Activated naive CD8-positive, alpha-beta T cell treated with anti-CD3 and anti-CD28 coated beads, Interleukin-2, amount 10 ng/mL, durations not matched to agents 7 days and 5 days (primary cell): Measurements from ENCODE around the gene BAIAP2L2. TPM values are rescaled to one million over a fixed set of nuclear protein-coding genes. Genes with fewer than 3 reads are reported as not detected.
"Not testable (repeated sequence)": the region's sequence is repeated elsewhere in the genome, so short reads cannot be mapped to it uniquely, and the experiment has no call there.

Source experiments
- ATAC-seq: fragments of 150-1000 bp; cut with Tn5 transposase; one replicate; pipeline ENCODE4 v1.10.0; 2021; ENCODE audit warnings: low read depth, moderate library complexity
- POLR2A ChIA-PET: fragments of 350-600 bp; sonication (Branson Sonifier 250); formaldehyde crosslinking; loops from one replicate; lab custom pipeline; 2021; ENCODE audit warnings: antibody characterized with exemption; lab: Charles Lee
- DNase-seq: peaks from one replicate; pipeline ENCODE4 v3.0.0; 2021
- H3K27ac Mint-ChIP-seq: one replicate; pipeline ENCODE4 v1.8.0; 2022; ENCODE audit warnings: mild to moderate bottlenecking, mixed read lengths
- H3K27me3 Mint-ChIP-seq: one replicate; pipeline ENCODE4 v1.8.0; 2022; ENCODE audit warnings: mild to moderate bottlenecking, moderate library complexity, mixed read lengths
- H3K36me3 Mint-ChIP-seq: one replicate; pipeline ENCODE4 v1.8.0; 2021; ENCODE audit warnings: mild to moderate bottlenecking, mixed read lengths
- H3K4me1 Mint-ChIP-seq: one replicate; pipeline ENCODE4 v1.8.0; 2021; ENCODE audit warnings: mixed read lengths
- H3K4me3 Mint-ChIP-seq: one replicate; pipeline ENCODE4 v1.8.0; 2022; ENCODE audit warnings: mild to moderate bottlenecking, moderate library complexity, mixed read lengths
- H3K9me3 Mint-ChIP-seq: one replicate; pipeline ENCODE4 v1.8.0; 2021; ENCODE audit warnings: mixed read lengths
- total RNA-seq, 2 experiments: library from RNA; stranded (reverse); gene quantifications; one replicate each; pipeline ENCODE4 v1.2.3, GENCODE V29; 2021

BAIAP2L2 gene
- 1 to 10 TPM; 1.6 to 2.0 TPM for total RNA-seq

- peaks cover 2% of the 10 kb centered on the region for H3K9me3 Mint-ChIP-seq
- ATAC-seq (no peak), DNase-seq (no peak)
- peak within 1 kb of the TSS; percentile 73 for H3K27ac Mint-ChIP-seq
- H3K4me1 Mint-ChIP-seq = peaks cover 7% of the 10 kb centered on the region
- H3K27me3 Mint-ChIP-seq = no peaks in the 10 kb centered on the region
- peaks cover 3% of the 10 kb centered on the region for H3K36me3 Mint-ChIP-seq
- H3K4me3 Mint-ChIP-seq = no peak within 1 kb of the TSS
- POLR2A ChIA-PET = no interaction called here
Observed at GRCh38 chr22:38110008-38110862, at the start of gene BAIAP2L2. TSS of gene BAIAP2L2 (minus strand) at chr22:38110684. CDS start at chr22:38110525, 159 bp downstream.

GRCh38 chr22:38155703-38156102, 45.2 kb upstream of the BAIAP2L2 start:
- Mint-ChIP-seq H3K4me3 (no peak overlapping the region), H3K36me3 (peaks cover 7% of the 10 kb centered on the region), H3K27me3 (no peaks in the 10 kb centered on the region), H3K4me1 (peaks cover 1% of the 10 kb centered on the region), H3K9me3 (no peaks in the 10 kb centered on the region), H3K27ac (no peak overlapping the region)
- DNase-seq (no peak), ATAC-seq (no peak)
- POLR2A ChIA-PET = no interaction called here

- H3K4me3 Mint-ChIP-seq, H3K9me3 Mint-ChIP-seq, H3K27me3 Mint-ChIP-seq, H3K4me1 Mint-ChIP-seq, DNase-seq, ATAC-seq, H3K36me3 Mint-ChIP-seq, POLR2A ChIA-PET: not testable (repeated sequence)
- peak overlapping the region; percentile 7 for H3K27ac Mint-ChIP-seq
Observed at GRCh38 chr22:38154563-38154915, 44.1 kb upstream of the BAIAP2L2 start.

- DNase-seq (no peak), ATAC-seq (no peak)
- no peak overlapping the region for H3K27ac Mint-ChIP-seq
- peaks cover 1% of the 10 kb centered on the region for H3K4me1 Mint-ChIP-seq
- no peaks in the 10 kb centered on the region for H3K9me3 Mint-ChIP-seq
- H3K4me3 Mint-ChIP-seq = no peak overlapping the region
- peaks cover 4% of the 10 kb centered on the region for H3K36me3 Mint-ChIP-seq
- no peaks in the 10 kb centered on the region for H3K27me3 Mint-ChIP-seq
- POLR2A ChIA-PET = no interaction called here
Observed at GRCh38 chr22:38153821-38154562, 43.5 kb upstream of the BAIAP2L2 start.

GRCh38 chr22:38151126-38151500, 40.6 kb upstream of the BAIAP2L2 start:
- H3K4me3 Mint-ChIP-seq = no peak overlapping the region
- no peak overlapping the region for H3K27ac Mint-ChIP-seq

GRCh38 chr22:38148245-38148644, 37.8 kb upstream of the BAIAP2L2 start:
- no peak for DNase-seq
- Mint-ChIP-seq H3K36me3 (peaks cover 8% of the 10 kb centered on the region), H3K4me1 (peaks cover 17% of the 10 kb centered on the region), H3K4me3 (no peak overlapping the region), H3K9me3 (no peaks in the 10 kb centered on the region), H3K27me3 (no peaks in the 10 kb centered on the region), H3K27ac (no peak overlapping the region)
- POLR2A ChIA-PET = no interaction called here
- no peak for ATAC-seq

More at GRCh38 chr22:38151126-38151500, 40.6 kb upstream of the BAIAP2L2 start:
- ATAC-seq = no peak
- H3K4me1 Mint-ChIP-seq = peaks cover 11% of the 10 kb centered on the region
- no peak for DNase-seq
- POLR2A ChIA-PET = no interaction called here
- H3K27me3 Mint-ChIP-seq = no peaks in the 10 kb centered on the region
- no peaks in the 10 kb centered on the region for H3K9me3 Mint-ChIP-seq
- peaks cover 8% of the 10 kb centered on the region for H3K36me3 Mint-ChIP-seq

- H3K4me1 Mint-ChIP-seq = peaks cover 23% of the 10 kb centered on the region
- H3K36me3 Mint-ChIP-seq, H3K27ac Mint-ChIP-seq, POLR2A ChIA-PET, H3K9me3 Mint-ChIP-seq, H3K4me3 Mint-ChIP-seq, DNase-seq, ATAC-seq, H3K27me3 Mint-ChIP-seq: not testable (repeated sequence)
Observed at GRCh38 chr22:38146166-38146565, 35.7 kb upstream of the BAIAP2L2 start.

- peaks cover 23% of the 10 kb centered on the region for H3K4me1 Mint-ChIP-seq
- POLR2A ChIA-PET = interaction anchor here (1.0 to 1.8 kb wide), 5 partner anchors 23 to 58 kb away, joined by 3 to 8 read pairs (median 3); partner anchors contain the start of genes MAFF and PLA2G6
- DNase-seq = no peak
- no peak overlapping the region for H3K4me3 Mint-ChIP-seq
- no peaks in the 10 kb centered on the region for H3K27me3 Mint-ChIP-seq
- no peaks in the 10 kb centered on the region for H3K9me3 Mint-ChIP-seq
- peak overlapping the region; percentile 76 for H3K27ac Mint-ChIP-seq
- no peak for ATAC-seq
- H3K36me3 Mint-ChIP-seq = peaks cover 12% of the 10 kb centered on the region
Observed at GRCh38 chr22:38144025-38144405, 33.5 kb upstream of the BAIAP2L2 start.

GRCh38 chr22:38142606-38143005, 32.1 kb upstream of the BAIAP2L2 start:
- Mint-ChIP-seq H3K4me1 (peaks cover 17% of the 10 kb centered on the region), H3K4me3 (no peak overlapping the region), H3K36me3 (peaks cover 9% of the 10 kb centered on the region), H3K9me3 (no peaks in the 10 kb centered on the region), H3K27ac (peak overlapping the region; percentile 60), H3K27me3 (no peaks in the 10 kb centered on the region)
- ATAC-seq (no peak), DNase-seq (no peak)
- POLR2A ChIA-PET = interaction anchor here (1.4 to 1.8 kb wide), 2 partner anchors 39 to 59 kb away, joined by 6 to 8 read pairs; partner anchors contain the start of genes MAFF and PLA2G6

- Mint-ChIP-seq H3K4me1 (peaks cover 13% of the 10 kb centered on the region), H3K36me3 (peaks cover 9% of the 10 kb centered on the region), H3K27me3 (no peaks in the 10 kb centered on the region), H3K27ac (no peak overlapping the region), H3K9me3 (no peaks in the 10 kb centered on the region), H3K4me3 (no peak overlapping the region)
- ATAC-seq (no peak), DNase-seq (no peak)
- POLR2A ChIA-PET = no interaction called here
Observed at GRCh38 chr22:38141217-38141973, 30.9 kb upstream of the BAIAP2L2 start.

GRCh38 chr22:38139901-38140300, 29.4 kb upstream of the BAIAP2L2 start:
- POLR2A ChIA-PET = no interaction called here
- H3K9me3 Mint-ChIP-seq = no peaks in the 10 kb centered on the region
- no peaks in the 10 kb centered on the region for H3K27me3 Mint-ChIP-seq
- H3K4me1 Mint-ChIP-seq = peaks cover 16% of the 10 kb centered on the region
- no peak for ATAC-seq
- no peak for DNase-seq
- H3K27ac Mint-ChIP-seq = peak overlapping the region; percentile 51
- peaks cover 17% of the 10 kb centered on the region for H3K36me3 Mint-ChIP-seq
- no peak overlapping the region for H3K4me3 Mint-ChIP-seq

- H3K27me3 Mint-ChIP-seq = no peaks in the 10 kb centered on the region
- H3K4me1 Mint-ChIP-seq = peaks cover 13% of the 10 kb centered on the region
- H3K9me3 Mint-ChIP-seq = no peaks in the 10 kb centered on the region
- no peak overlapping the region for H3K4me3 Mint-ChIP-seq
- peaks cover 16% of the 10 kb centered on the region for H3K36me3 Mint-ChIP-seq
- POLR2A ChIA-PET = no interaction called here
- ATAC-seq (no peak), DNase-seq (no peak)
- no peak overlapping the region for H3K27ac Mint-ChIP-seq
Observed at GRCh38 chr22:38138961-38139360, 28.5 kb upstream of the BAIAP2L2 start.
